AG08396 (cell line): Measurements from ENCODE around the gene DHPS.
A peak's percentile ranks its signal among the peaks of the same experiment; 100 is the strongest.
"Not testable (repeated sequence)": the region's sequence is repeated elsewhere in the genome, so short reads cannot be mapped to it uniquely, and the experiment has no call there.

Experiments used
- DNase-seq: peaks from one replicate; pipeline ENCODE4 v3.0.0; 2012; ENCODE audit warnings: low spot score, mixed read lengths

DHPS gene

GRCh38 chr19:12646551-12646950 is 35.1 kb downstream of the DHPS start:
- DNase-seq = peak; percentile 12

DNA sequence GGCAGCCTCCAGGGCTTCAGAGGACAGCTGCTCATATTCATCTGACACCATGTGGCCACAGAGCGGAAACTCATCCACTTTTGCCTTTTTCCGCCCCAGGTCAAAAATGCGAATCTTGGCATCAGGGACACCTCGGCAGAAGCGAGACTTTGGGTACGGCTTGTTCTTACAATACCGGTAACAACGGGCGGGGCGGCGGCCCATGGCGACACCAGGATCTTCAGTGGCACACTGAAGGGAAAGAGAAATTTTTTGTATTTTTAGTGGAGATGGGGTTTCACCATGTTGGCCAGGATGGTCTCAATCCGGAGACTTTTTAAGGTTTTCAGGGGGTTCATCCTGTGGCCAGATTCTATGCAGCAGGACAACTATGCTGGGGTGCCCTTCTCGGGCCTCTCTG is 38.0 kb downstream of the DHPS start:
- DNase-seq = not testable (repeated sequence)

GRCh38 chr19:12642506-12642905 is 39.2 kb downstream of the DHPS start:
- no peak for DNase-seq

DNA sequence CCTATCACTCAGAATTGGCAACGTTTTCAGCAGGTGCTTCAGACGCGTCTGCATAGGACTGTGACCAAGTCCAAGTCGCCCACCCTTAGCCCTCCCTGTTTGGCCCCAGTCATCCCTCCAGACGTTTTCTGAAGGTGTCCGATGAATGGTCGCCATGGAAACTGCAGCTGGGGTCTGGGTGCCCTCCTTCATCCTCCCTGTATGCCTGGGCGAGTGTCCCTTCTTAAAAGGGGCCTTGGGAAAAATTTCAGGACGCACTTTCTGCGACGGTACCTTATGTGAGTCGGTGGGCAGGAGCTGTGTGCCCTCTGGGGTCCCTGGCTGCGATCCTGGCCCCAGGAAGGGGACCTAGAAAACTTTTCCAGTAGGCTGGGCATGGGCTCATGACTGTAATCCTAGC is 40.2 kb downstream of the DHPS start:
- no peak for DNase-seq

DNA sequence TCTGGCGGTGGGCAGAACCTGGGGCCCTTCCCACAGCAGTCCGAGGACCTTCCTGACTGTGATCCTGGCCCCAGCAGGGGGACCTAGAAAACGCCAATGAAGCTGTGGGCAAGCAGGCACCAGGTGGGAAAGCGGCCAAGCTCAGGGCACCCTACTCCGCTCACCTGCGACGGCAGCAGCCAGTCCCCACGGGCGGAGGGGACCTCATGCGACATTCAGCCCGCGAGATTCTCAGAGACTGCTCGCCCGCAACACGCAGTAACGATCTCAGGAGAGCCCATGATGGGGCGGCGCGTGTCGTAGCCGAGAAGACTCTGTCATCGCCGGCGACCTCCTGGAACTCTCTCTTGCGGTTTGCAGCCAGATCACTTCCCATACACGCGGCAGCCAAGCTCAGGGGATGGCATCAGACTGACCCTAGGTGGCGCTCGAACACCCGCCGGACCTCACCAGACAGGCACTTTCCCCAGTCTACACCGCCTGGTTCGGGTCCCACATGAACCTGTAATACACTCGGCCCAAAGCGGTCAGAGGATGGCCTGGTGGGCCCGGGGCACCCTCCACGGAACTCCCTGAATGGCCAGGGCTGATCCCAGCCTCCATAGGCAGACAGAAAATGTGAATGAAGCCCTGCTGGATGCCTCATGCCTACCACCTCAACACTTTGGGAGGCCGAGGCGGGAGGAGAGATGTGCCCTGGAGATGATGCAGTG is 41.6 kb downstream of the DHPS start:
- DNase-seq = peak; percentile 92

- DNase-seq = no peak
These were observed 43.0 kb downstream of the DHPS start for GRCh38 chr19:12638611-12639182.

GRCh38 chr19:12636631-12637030 is 45.0 kb downstream of the DHPS start:
- no peak for DNase-seq

DNA sequence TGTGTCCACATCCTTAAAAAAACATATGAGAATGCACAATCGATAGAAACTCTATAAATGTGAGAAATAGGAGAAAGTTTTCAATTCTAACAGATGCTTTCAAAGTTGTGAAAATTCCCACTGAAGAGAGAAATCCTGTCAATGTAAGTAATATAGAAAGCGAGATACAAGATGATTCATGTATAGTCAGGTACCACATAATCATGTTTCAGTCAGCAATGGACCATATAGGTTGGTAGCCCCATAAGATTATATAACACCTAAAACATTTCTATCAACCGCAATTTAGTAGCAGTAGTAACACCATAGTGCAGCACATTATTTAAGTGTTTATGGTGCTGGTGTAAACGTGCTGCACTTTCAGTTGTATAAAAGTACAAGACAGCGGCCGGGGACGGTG is 52.5 kb downstream of the DHPS start:
- DNase-seq = no peak

DNA sequence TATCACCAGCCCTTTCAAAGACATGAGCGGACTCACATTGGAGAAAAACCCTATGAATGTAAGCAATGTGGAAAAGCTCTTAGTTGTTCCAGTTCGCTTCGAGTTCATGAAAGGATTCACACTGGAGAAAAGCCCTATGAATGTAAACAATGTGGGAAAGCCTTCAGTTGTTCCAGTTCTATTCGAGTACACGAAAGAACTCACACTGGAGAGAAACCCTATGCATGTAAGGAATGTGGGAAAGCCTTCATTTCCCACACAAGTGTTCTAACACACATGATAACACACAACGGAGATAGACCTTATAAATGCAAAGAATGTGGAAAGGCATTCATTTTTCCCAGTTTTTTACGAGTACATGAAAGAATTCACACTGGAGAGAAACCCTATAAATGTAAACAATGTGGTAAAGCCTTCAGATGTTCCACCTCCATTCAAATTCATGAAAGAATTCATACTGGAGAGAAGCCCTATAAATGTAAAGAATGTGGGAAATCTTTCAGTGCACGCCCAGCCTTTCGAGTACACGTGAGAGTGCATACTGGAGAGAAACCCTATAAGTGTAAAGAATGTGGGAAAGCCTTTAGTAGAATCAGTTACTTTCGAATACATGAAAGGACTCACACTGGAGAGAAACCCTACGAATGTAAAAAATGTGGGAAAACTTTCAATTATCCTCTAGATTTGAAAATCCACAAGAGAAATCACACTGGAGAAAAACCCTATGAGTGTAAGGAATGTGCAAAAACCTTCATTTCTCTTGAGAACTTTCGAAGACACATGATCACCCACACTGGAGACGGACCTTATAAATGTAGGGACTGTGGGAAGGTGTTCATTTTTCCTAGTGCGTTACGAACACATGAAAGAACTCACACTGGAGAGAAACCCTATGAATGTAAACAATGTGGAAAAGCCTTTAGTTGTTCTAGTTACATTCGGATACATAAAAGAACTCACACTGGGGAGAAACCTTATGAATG is 53.3 kb downstream of the DHPS start:
- no peak for DNase-seq

GRCh38 chr19:12626958-12627357 is 54.7 kb downstream of the DHPS start:
- no peak for DNase-seq
